OCI-LY3 (cell line): ENCODE measurements around the gene CLCN2.

Experiments
- H2AFZ ChIP-seq: fragments of 200-600, 300-600 bp; shearing (Covaris generic); 2 replicates; pipeline ENCODE4 v1.6.0; 2014; ENCODE audit warnings: antibody characterized with exemption, low read depth, low read length
- H3K27ac ChIP-seq: fragments of 200-600, 300-600 bp; sonication (generic); 2 replicates; pipeline ENCODE4 v1.5.1; 2014; ENCODE audit warnings: mild to moderate bottlenecking, low read length, moderate library complexity, mixed read lengths
- H3K27me3 ChIP-seq: fragments of 200-600, 300-600 bp; sonication (generic); 2 replicates; pipeline ENCODE4 v1.6.1; 2014; ENCODE audit warnings: low read depth, low read length, mixed read lengths
- H3K36me3 ChIP-seq: fragments of 200-600, 300-600 bp; sonication (generic); replicated peaks from 2 replicates; pipeline ENCODE3; 2014; ENCODE audit warnings: low read depth, low read length, mixed read lengths
- H3K4me1 ChIP-seq: fragments of 300-600, 200-600 bp; sonication (generic); 2 replicates; pipeline ENCODE4 v1.6.1; 2014; ENCODE audit warnings: low read length, mixed read lengths
- H3K4me2 ChIP-seq: fragments of 200-600, 300-600 bp; sonication (generic); 2 replicates; pipeline ENCODE4 v1.6.1; 2014; ENCODE audit warnings: low read length, mixed read lengths
- H3K4me3 ChIP-seq: fragments of 300-600, 200-600 bp; sonication (generic); 2 replicates; pipeline ENCODE4 v1.5.1; 2014; ENCODE audit warnings: antibody characterized with exemption, mild to moderate bottlenecking, low read length, moderate library complexity
- H3K79me2 ChIP-seq: fragments of 300-600, 200-600 bp; shearing (Covaris generic); 2 replicates; pipeline ENCODE4 v1.6.1; 2014; ENCODE audit warnings: mild to moderate bottlenecking, low read length, mixed read lengths
- H3K9ac ChIP-seq: fragments of 300-600, 200-600 bp; shearing (Covaris generic); 2 replicates; pipeline ENCODE4 v1.6.0; 2014; ENCODE audit warnings: mild to moderate bottlenecking, low read length, moderate library complexity
- H3K9me3 ChIP-seq: fragments of 200-600, 300-600 bp; shearing (Covaris generic); 2 replicates; pipeline ENCODE4 v1.6.1; 2014; ENCODE audit warnings: low read length, mixed read lengths; ENCODE audit not compliant: insufficient read depth
- H4K20me1 ChIP-seq: fragments of 200-600, 300-600 bp; sonication (generic); 2 replicates; pipeline ENCODE4 v1.6.1; 2016; ENCODE audit warnings: low read length, mixed read lengths; ENCODE audit not compliant: insufficient read depth
- CTCF ChIP-seq: fragments of 200-600, 300-600 bp; sonication (generic); IDR thresholded peaks from 2 replicates; pipeline ENCODE4 v1.5.1; 2014; ENCODE audit warnings: antibody characterized with exemption, low read length, low read depth
- EZH2phosphoT487 ChIP-seq: fragments of 200-600 bp; shearing (Covaris generic); IDR thresholded peaks from 2 replicates; pipeline ENCODE4 v1.6.1; 2018; ENCODE audit warnings: antibody characterized with exemption, mixed run types, low read depth

The CLCN2 gene

GRCh38 chr3:184386047-184386806 is 24.8 kb upstream of the CLCN2 start:
- Histone ChIP-seq H3K9me3 (no peaks in the 10 kb centered on the region), H3K27me3 (no peaks in the 10 kb centered on the region), H3K27ac (no peak overlapping the region), H3K9ac (no peak overlapping the region), H3K4me3 (no peak overlapping the region), H3K36me3 (no peaks in the 10 kb centered on the region), H4K20me1 (no peaks in the 10 kb centered on the region), H3K4me2 (no peak overlapping the region), H3K4me1 (no peaks in the 10 kb centered on the region), H2AFZ (no peak overlapping the region), H3K79me2 (no peaks in the 10 kb centered on the region)
- TF ChIP-seq EZH2phosphoT487 (no peak), CTCF (no peak)

- Histone ChIP-seq H3K27ac (no peak overlapping the region), H3K27me3 (no peaks in the 10 kb centered on the region), H2AFZ (no peak overlapping the region), H4K20me1 (no peaks in the 10 kb centered on the region), H3K36me3 (no peaks in the 10 kb centered on the region), H3K4me1 (no peaks in the 10 kb centered on the region), H3K79me2 (no peaks in the 10 kb centered on the region), H3K4me3 (no peak overlapping the region), H3K9me3 (no peaks in the 10 kb centered on the region), H3K9ac (no peak overlapping the region), H3K4me2 (no peak overlapping the region)
- TF ChIP-seq EZH2phosphoT487 (no peak), CTCF (no peak)
Observed at GRCh38 chr3:184384856-184385422, 23.5 kb upstream of the CLCN2 start.

GRCh38 chr3:184384342-184384741 is 22.9 kb upstream of the CLCN2 start:
- H3K4me3 ChIP-seq, result no peak overlapping the region
- H2AFZ ChIP-seq, result no peak overlapping the region
- no peak overlapping the region for H3K27ac ChIP-seq
- no peaks in the 10 kb centered on the region for H3K79me2 ChIP-seq
- TF ChIP-seq CTCF (no peak), EZH2phosphoT487 (no peak)
- H4K20me1 ChIP-seq, result no peaks in the 10 kb centered on the region
- H3K9ac ChIP-seq, result no peak overlapping the region
- H3K4me2 ChIP-seq, result no peak overlapping the region
- H3K36me3 ChIP-seq, result no peaks in the 10 kb centered on the region
- no peaks in the 10 kb centered on the region for H3K9me3 ChIP-seq
- no peaks in the 10 kb centered on the region for H3K4me1 ChIP-seq
- no peaks in the 10 kb centered on the region for H3K27me3 ChIP-seq

- TF ChIP-seq EZH2phosphoT487 (no peak), CTCF (no peak)
- Histone ChIP-seq H2AFZ (no peak overlapping the region), H3K4me1 (no peaks in the 10 kb centered on the region), H4K20me1 (no peaks in the 10 kb centered on the region), H3K9ac (no peak overlapping the region), H3K9me3 (no peaks in the 10 kb centered on the region), H3K4me2 (no peak overlapping the region), H3K79me2 (no peaks in the 10 kb centered on the region), H3K36me3 (no peaks in the 10 kb centered on the region), H3K4me3 (no peak overlapping the region), H3K27ac (no peak overlapping the region), H3K27me3 (no peaks in the 10 kb centered on the region)
Observed at GRCh38 chr3:184383033-184383740, 21.8 kb upstream of the CLCN2 start.
